NCI-H345 (cell line): ENCODE results near the gene BICRA.

Experiments
- DNase-seq: peaks from one replicate; lab custom pipeline; 2025; lab: John Stamatoyannopoulos, UW

Gene BICRA

GRCh38 chr19:47601180-47601904 is 7.6 kb upstream of the BICRA start:
- no peak for DNase-seq

DNA sequence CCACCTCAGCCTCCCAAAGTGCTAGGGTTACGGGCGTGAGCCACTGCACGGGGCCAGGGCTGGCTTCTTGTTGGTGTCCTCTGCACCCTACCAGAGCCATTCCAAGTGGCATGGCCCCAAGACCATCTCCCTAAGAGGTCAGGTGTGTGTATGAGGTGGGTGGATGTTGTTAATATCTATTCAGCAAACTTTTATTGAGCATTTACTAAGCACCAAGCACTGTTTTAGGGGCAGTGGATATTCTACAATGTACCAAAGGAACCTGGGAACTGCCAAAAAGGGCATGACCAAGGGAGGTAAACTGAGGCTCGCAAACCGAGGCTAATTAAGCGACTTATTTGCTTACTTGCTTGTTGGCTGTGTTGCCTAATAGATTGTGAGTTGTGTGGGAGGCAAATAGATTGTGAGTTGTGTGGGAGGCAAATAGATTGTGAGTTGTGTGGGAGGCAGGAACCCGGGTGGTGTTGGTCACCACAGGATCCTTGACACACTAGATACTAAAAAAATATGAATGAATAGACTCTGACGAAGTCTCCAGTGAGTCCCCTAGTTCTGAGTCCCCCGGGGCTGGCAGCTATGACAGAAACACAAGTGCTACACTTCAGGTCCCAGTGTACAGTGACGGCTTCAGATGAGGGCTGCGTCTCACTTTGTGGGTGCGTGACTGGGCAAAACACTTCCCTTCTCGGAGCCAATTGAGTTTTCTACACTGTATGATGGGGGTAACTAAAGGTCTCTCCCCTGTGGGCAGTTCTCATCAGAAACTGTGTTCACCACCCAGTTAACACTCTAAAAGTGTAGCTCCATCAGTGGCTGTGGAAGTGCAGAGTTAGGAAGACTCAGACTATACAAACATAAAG is 5.0 kb upstream of the BICRA start:
- DNase-seq: no peak

- no peak for DNase-seq
Measured at GRCh38 chr19:47607564-47608073, 1.3 kb upstream of the BICRA start.

DNA sequence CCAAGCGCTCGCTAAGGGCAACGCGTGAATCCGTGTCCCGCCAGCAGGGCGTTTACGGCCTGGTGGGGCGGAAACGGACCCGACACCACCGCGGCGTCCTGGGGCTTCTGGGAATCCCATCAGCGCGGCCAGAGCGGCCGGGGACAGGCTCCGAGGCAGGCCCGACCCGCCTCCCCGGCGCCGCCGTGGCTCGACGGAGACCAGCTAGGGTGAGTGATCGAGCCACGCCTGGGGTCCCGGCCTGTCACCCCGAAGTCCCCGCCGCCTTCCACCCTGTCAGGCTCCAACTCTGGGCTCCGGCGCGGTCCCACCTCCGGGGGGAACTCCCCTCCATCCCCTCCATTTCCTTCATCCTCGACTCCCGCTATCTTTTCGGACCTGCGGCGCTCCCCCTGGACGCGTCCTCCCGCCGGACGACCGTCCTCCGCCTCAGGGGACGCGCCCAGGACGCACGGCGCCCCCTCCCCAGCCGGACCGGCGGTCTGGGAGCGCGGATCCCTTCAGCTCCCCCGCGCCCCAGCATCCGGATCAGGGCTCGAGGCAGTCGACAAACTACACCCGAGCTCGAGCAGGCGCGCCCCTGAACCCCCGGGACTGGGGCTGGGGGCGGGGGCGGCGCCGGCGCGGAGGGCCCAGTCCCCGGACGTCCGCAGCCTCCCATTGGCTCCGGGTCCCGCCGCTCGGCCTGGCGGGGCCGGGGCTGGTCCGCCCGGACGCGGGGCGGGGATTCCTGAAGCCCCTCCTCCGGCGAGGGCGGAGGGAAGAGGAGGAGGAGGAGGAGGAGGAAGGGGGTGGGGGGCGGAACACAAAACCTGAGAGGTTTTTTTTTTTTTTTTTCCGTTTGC is 638 bp upstream of the BICRA start:
- DNase-seq: peak; percentile 87

DNA sequence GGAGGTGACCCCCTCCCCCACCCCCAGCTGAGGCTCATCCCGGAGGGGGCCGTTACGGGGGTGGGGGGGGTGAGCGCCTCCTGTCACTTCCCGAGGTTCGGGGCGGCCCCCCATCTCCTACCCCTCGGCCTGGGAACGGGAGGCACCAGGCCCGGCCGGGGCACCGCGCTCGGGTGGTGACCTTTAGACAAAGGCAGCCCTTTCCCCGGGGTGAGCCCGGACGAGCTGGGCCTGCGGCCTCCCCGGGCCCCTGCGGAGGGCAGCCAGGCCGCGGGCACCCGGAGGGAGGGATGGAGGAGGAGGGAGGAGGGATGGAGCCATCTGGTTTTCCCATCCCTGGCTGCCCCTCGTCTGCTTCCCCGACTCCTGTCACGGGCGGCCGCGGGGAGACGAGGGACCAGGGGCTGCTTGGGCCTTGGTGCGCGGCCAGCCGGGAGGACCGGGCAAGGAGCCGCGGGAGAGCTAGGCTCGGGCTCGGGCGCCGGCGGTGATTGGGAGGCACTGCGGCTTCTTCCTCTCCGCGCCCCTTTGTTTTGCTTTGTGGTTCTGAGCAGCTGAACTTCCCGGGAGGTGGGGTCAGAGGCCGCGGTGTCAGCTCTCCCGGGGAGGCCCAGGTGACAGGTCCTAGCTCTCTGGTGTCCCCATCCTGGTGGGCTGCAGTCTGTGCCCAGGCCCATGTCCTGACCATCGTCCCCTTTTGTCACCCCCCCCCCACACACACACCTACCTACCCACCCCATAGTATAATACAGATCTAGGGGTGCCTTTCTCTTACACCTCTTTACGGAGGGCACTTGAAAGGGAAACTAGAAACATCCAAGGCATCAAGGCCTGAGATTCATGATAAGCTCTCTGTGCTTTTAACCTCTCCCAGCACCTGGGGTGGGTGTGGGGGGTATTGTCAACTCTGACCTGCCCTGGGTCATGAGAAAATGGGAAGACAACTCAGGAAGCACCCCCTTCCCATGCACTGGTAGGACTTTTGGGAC is 1.3 kb downstream of the BICRA start:
- DNase-seq: no peak

DNA sequence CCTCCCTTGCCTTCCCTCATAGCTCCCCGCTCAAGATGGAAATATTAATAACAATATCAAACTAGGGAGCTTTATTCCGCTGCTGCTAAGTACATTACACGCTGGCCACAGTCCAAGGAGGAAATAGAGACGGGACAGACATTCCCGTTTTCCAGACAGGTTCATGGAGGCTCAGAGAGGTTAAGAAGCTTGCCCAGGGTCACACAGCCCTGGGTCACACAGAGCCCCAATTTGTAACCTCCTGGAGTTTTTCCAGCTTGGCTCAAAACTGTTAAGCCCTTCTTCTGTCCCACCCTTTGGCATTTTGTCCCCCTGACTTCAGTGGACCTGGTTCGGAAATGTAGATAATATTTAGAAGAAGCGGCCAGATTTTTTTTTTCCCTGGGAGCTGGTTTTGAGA is 2.0 kb downstream of the BICRA start:
- no peak for DNase-seq

DNA sequence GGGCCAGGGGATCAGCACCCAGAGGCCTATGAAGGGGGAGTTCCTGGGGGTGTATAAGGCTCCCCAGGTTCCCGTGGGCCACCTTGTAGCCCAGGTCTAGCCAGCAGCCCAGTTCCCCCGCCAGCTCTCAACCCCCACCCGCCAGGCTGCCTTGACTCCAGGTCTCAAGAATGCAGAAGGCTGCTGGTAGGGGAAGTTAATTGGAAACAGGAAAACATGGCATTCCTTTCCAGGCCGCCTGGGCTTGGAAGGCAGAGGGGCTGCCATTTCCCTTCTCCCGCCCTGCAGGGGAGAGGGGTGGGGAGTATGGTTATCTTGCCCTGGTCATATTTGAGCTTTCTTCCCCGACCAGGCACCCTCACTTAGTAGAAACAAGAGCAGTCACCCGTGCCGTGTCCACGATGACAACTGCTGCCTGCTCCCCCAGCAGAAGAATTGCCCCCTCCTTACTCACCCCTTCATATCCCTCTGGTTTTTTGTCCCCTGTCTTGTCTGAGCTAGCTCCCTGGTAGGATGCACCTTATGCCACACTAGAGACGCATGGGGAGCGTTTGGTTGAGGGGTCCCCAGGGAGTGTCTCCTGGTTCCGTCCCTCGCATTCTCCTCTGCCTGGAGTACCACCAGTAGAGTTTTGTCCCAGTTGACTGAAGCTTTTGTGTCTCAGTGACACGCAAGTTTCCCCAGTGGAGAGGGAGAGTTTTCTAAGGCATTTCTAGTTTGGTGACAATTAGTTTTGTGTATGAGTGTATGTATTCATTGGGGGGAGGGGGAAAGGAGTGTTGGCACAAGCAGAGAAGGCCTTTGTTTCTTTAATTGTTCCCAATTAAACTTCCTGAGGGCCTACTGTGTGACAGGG is 4.5 kb downstream of the BICRA start:
- DNase-seq: no peak

DNA sequence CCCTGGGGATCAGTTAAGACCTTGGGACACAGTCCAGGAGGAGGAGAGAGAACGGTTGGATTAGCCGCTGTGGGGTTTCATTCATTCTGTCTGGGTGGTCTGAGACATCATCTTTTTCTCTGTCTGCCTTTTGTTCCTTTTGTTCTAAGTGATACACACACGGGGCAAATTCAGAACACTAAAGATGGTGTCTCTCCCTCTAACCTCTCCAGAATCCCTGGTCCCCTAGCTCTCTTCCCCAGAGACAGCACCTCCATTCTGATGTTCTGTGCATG is 5.0 kb downstream of the BICRA start:
- no peak for DNase-seq

DNA sequence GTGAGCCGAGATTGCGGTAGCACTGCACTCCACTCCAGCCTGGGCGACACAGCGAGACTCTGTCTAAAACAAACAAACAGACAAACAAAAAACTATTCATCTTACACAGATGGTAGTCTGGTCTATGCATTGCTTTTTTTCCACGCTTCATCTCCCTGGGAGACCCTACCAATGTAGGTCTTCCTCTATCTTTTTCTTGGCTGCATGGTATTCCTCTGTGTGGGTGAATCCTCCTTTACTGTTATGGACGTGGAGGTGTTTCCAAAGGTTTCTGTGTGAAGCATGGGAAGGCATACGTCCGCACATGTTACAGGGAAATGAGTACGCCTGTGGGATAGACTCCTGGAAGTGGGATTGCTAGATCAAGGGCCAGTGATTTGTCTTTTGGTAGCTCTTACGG is 5.6 kb downstream of the BICRA start:
- no peak for DNase-seq

- no peak for DNase-seq
Measured at GRCh38 chr19:47615230-47615629, 6.3 kb downstream of the BICRA start.

GRCh38 chr19:47615714-47616113 is 6.8 kb downstream of the BICRA start:
- no peak for DNase-seq

DNA sequence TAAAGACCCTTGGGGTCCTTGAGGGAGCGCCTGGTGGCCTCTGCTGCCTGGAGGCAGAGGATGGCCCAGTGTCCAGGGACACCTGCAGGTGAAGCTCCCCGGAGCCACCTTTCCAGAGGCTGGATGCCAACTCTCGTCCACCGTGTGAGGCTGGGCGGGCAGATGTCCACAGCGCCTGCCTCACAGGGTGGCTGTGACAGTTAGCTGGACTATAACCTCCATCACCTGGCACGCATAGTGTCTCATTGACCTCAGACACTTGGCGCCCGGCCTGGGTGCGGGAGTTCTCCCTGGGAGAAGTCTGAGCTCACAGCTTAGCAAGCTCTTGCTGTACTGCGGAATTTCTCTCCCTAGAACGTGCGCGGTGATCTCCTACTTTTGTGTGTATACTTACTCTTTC is 9.8 kb downstream of the BICRA start:
- DNase-seq: no peak

DNA sequence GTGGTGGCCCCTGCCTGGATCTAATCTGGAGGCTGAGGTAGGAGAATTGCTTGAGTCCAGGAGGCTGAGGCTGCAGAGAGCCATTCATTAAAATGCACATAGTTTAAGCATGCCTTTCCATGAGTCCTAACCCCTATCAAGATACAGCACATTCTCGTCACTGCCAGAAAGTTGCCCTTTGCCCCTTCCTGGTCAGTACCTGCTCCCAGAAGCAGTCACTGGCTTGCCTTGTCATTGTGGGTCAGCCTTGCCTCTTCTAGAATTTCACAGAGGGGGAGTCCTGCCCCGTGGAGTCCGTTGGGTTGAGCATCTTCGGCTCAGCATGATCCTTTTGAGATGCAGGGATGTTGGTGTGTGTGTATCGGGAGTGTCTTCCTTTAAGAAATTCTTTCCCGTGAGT is 10.8 kb downstream of the BICRA start:
- DNase-seq: no peak

DNA sequence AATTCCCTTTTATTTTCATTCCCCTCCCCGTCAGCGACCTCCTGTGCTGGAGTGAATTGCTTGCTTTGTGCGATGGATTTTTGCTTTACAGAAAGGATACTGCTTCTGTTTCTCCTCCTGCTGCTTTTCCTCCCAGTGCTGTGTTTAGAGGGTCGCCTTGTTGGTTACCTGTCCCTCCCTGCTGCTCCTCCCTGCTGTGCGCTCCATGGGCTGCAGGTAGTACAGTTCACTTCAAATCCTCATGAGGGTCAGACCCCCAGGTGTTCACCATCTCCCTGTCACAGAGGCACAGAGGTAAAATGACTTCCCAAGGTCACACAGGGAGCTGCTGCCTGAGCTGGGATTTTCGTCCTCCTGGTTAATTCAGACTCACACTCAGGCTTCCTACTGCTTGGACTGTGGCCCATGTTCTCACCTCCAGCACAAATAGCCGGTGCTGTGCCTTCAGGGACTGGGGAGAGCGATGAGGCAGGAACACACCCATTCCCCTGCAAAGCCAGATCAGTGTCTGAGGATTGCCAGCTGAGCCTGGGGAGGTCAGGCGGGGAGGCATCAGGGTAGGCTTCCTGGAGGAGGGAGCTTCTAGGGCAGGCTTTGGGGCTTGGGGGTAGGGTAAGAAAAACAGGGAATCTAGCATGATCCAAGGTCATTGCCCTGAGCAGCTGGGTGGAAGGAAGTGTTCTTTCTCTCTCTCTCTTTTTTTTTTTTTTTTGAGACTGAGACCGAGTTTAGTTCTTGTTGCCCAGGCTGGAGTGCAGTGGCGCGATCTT is 14.4 kb downstream of the BICRA start:
- no peak for DNase-seq

DNA sequence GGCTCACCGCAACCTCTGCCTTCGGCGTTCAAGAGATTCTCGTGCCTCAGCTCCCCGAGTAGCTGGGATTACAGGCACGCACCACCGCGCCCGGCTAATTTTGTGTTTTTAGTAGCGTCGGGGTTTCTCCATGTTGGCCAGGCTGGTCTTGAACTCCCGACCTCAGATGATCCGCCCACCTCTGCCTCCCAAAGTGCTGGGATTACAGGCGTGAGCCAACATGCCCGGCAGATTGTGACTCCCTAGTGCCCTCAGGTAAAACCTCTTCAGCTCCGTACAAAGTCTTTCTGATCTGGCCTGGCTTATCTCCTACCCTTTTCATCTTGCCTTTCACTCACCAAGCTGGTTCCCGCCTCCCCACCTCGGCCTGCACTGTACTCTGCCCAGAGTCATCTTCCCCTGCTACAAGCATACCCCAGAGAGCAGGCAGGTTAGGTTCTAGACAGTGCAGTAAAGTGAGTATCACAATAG is 15.0 kb downstream of the BICRA start:
- no peak for DNase-seq

- DNase-seq: no peak
Measured at GRCh38 chr19:47625650-47626049, 16.7 kb downstream of the BICRA start.

DNA sequence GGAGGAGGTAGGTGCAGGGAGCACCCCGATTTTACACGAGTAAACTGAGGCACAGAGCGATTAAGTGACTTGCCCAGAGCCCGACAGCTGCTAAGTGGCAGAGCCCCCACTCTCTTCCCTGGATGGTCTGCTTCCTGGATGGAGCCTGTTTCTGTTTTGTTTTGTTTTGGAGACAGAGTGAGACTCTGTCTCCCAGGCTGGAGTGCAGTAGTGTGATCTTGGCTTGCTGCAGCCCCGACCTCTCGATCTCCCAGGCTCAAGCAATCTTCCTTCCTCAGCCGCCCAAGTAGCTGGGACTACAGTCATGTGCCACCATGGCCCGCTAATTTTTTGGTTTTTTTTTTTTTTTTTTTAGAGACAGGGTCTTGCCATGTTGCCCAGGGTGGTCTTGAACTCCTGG is 17.3 kb downstream of the BICRA start:
- DNase-seq: no peak

- no peak for DNase-seq
Measured at GRCh38 chr19:47628078-47628771, 19.3 kb downstream of the BICRA start.

- no peak for DNase-seq
Measured at GRCh38 chr19:47630594-47630993, 21.7 kb downstream of the BICRA start.
